Fibroblast of pulmonary artery (primary cell): ENCODE measurements around the gene VWC2.

Experiments
- DNase-seq: peaks from one replicate; pipeline ENCODE4 v3.0.0-alpha.2; 2010; ENCODE audit warnings: low read depth
- H3K4me3 ChIP-seq: replicated peaks from 2 replicates; pipeline ENCODE4 v1.5.1; 2011; ENCODE audit warnings: low read depth, mild to moderate bottlenecking, control low read depth, low read length, moderate library complexity
- TF ChIP-seq, protein P1 (sequence below): IDR thresholded peaks from 2 replicates; pipeline ENCODE4 v1.5.1; 2011; ENCODE audit warnings: mild to moderate bottlenecking, control low read depth, low read length, inconsistent platforms; ENCODE audit errors: missing control alignments

Gene VWC2

DNA sequence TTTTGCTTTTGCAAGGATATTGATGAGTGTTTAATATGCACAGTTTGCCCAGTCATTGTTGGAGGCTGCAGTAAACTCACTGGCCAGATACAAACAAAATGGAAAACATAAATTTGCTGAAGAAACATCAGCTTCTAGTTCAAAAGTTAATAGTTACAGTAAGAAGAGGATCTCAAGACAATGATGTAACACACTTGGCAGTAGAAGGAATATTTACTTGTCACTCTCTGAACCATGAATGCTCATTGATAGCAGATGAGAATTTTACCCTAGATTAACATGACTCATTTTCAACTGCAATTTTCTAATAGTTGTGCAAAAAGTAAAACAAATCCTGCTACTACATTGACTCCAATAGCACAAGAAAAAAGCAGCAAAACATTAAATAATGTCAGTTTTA lies 47.7 kb downstream of the VWC2 start:
- TF ChIP-seq, protein P1, sequence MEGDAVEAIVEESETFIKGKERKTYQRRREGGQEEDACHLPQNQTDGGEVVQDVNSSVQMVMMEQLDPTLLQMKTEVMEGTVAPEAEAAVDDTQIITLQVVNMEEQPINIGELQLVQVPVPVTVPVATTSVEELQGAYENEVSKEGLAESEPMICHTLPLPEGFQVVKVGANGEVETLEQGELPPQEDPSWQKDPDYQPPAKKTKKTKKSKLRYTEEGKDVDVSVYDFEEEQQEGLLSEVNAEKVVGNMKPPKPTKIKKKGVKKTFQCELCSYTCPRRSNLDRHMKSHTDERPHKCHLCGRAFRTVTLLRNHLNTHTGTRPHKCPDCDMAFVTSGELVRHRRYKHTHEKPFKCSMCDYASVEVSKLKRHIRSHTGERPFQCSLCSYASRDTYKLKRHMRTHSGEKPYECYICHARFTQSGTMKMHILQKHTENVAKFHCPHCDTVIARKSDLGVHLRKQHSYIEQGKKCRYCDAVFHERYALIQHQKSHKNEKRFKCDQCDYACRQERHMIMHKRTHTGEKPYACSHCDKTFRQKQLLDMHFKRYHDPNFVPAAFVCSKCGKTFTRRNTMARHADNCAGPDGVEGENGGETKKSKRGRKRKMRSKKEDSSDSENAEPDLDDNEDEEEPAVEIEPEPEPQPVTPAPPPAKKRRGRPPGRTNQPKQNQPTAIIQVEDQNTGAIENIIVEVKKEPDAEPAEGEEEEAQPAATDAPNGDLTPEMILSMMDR: no peak
- no peak for DNase-seq
- H3K4me3 ChIP-seq: no peak overlapping the region

DNA sequence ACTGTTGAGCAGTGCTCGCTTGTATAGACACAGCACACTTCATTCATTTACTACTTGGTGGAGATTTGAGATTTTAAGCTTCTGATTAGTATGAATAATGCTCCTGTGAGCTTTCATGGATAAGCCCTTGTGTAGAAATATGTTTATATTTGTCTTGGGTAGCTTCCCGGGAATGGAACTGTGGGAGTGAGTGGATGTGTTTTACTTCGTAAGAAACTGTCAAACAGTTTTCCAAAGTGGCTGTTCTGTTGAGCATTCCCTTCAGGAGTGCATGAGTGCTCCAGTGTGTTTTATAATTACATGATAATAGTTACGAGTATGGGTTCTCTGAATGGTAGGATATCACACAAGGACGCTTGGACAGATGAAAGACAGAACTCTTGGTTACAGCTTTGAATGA lies 49.4 kb downstream of the VWC2 start:
- no peak overlapping the region for H3K4me3 ChIP-seq
- TF ChIP-seq, protein P1: no peak
- DNase-seq: peak; percentile 1

DNA sequence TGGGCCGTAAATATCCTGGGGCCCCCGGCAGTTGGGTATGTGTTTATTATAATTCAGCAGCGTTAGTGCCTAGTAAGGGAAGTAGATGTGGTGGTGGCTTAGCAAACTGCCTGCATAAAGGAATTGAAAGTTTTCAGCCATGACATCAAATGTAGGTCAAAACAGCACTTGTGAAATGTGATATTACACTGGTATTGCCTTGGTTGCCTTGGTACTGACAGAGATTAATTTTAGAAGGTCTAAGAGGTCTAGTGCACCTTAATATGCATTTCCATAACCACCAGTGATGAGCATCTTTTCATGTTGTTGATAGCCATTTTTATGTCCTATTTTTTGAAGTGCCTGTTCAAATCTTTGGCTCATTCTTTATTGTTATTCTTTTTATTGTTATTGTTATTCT lies 50.1 kb downstream of the VWC2 start:
- TF ChIP-seq, protein P1: no peak
- no peak for DNase-seq
- no peak overlapping the region for H3K4me3 ChIP-seq

DNA sequence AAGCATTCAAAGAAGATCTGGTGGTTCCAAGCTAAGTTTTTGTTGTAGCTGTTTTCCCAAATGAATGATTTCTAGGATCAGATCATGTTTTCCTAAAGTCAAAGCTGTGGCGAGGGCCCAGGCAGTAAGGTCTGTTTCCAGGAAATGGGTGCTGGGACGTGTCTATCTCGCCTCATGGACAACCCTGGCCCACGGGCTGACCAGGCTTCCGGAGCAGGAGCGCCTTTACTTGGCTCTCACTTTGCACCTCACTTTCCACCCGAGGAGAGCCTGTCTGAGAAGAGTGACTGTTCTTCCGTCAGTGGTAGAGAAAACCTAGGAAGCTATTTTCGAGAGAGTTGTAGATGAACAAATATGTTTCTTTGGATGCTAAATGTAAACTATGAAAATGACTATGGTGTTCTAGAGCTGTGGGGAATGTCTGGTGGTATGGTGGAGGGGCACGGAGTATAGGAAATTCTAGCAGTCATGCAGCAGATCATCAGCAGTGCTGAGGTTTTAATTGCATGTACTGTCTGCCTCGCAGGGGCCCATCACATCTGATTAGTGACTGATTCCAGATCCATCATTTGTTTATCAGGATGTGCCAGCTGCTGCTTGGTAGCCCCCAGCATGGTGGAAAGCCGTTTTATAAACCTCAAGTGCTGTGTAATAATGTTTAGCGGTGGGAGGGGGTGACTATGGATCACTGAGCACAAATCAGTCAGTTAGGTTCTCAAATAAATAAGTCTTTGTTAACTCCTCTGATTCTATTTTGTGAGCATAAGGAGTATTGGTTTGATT lies 66.6 kb downstream of the VWC2 start:
- no peak for DNase-seq
- H3K4me3 ChIP-seq: no peak overlapping the region
- TF ChIP-seq, protein P1: no peak

DNA sequence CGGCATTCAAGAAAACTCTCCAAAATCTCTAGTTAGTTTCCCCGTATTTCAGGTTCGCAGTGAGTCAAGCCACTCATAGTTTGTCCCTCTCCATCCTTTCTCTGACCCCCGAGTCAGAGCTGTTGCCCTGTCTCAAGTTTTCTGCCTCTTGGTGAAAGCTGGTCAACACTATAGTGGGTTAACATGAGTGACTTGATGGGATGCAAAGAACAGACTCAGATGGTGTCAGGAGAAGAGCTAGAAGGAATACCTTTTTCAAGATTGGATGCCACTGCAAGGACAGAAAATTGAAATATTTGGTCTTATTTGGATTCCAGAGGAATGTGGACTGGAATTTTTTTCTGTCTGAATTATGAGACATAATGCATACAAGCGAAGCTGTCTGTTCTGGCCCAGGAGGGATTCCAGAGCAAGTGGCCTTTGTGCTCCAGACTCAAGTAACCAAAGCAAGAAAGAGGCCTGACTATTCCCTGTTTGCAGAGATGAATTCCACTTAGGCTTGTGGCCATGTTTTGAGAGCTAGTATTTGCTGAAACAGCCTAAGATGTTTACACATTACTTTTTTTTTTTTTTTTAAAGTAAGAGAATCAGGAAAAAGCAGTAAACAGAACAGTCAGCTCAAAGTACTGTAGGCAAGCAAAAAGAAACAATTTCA lies 67.4 kb downstream of the VWC2 start:
- H3K4me3 ChIP-seq: no peak overlapping the region
- DNase-seq: no peak
- TF ChIP-seq, protein P1: no peak

DNA sequence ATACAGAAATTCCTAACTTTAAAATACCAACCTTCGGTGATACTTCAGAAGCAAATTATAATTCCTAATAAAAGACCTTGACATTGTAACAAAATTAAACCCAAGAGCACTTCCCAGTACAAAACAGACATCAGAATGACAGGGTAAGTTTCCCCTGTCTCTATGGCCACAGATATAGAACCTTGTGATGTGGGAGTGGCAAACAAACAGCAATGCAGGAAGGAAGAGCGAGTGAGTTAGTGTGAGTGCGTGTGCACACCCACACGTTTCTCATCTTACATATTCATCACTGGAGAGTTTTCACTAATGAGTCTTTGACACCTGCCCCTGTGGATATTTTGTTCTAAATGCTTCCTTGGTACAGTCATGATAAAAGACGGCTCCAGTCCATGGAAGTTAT lies 72.2 kb downstream of the VWC2 start:
- no peak for DNase-seq
- H3K4me3 ChIP-seq: no peak overlapping the region
- TF ChIP-seq, protein P1: no peak
